Stimulated activated CD8-positive, alpha-beta memory T cell treated with anti-CD3 and anti-CD28 coated beads, Interleukin-2, amount 100 ng/mL, for 1 hour (primary cell): ENCODE results near the gene CDK19.
"Not testable (repeated sequence)": the region's sequence is repeated elsewhere in the genome, so short reads cannot be mapped to it uniquely, and the experiment has no call there.

Experiments used
- DNase-seq, 2 donors: peaks; one replicate each; pipeline ENCODE4 v3.0.0-alpha.2; 2020; ENCODE audit warnings: low read depth in 2 of 2

The CDK19 gene

GRCh38 chr6:110756817-110757216 lies 58.5 kb downstream of the CDK19 start:
- DNase-seq = no peak

- no peak for DNase-seq
Observed at GRCh38 chr6:110755411-110755834, 59.8 kb downstream of the CDK19 start.

- not testable (repeated sequence) for DNase-seq
Observed at GRCh38 chr6:110753936-110754668, 61.2 kb downstream of the CDK19 start.

GRCh38 chr6:110748453-110748852 lies 66.8 kb downstream of the CDK19 start:
- DNase-seq = no peak

- no peak for DNase-seq
Observed at GRCh38 chr6:110746680-110747079, 68.6 kb downstream of the CDK19 start.

GRCh38 chr6:110744991-110745390 lies 70.3 kb downstream of the CDK19 start:
- no peak for DNase-seq

- not testable (repeated sequence) for DNase-seq
Observed at GRCh38 chr6:110742552-110742951, 72.7 kb downstream of the CDK19 start.

GRCh38 chr6:110741517-110741916 lies 73.8 kb downstream of the CDK19 start:
- no peak for DNase-seq

- DNase-seq = no peak
Observed at GRCh38 chr6:110738899-110739365, 76.3 kb downstream of the CDK19 start.

GRCh38 chr6:110735666-110736065 lies 79.6 kb downstream of the CDK19 start:
- no peak for DNase-seq

- DNase-seq = no peak
Observed at GRCh38 chr6:110731898-110732297, 83.4 kb downstream of the CDK19 start.

- no peak for DNase-seq
Observed at GRCh38 chr6:110731196-110731595, 84.1 kb downstream of the CDK19 start.

- DNase-seq = no peak
Observed at GRCh38 chr6:110728501-110728900, 86.8 kb downstream of the CDK19 start.

- no peak for DNase-seq
Observed at GRCh38 chr6:110723017-110723416, 92.3 kb downstream of the CDK19 start.

- no peak for DNase-seq
Observed at GRCh38 chr6:110720066-110720465, 95.2 kb downstream of the CDK19 start.

GRCh38 chr6:110719601-110720000 lies 95.7 kb downstream of the CDK19 start:
- not testable (repeated sequence) for DNase-seq

GRCh38 chr6:110714143-110714542 lies 101.1 kb downstream of the CDK19 start:
- no peak for DNase-seq

GRCh38 chr6:110712238-110712637 lies 103.0 kb downstream of the CDK19 start:
- no peak for DNase-seq

GRCh38 chr6:110710115-110710514 lies 105.2 kb downstream of the CDK19 start:
- DNase-seq = no peak

- DNase-seq = no peak
Observed at GRCh38 chr6:110708295-110708950, 106.8 kb downstream of the CDK19 start.

- DNase-seq = no peak
Observed at GRCh38 chr6:110705543-110705942, 109.7 kb downstream of the CDK19 start.

GRCh38 chr6:110703906-110704594 lies 111.2 kb downstream of the CDK19 start:
- DNase-seq = no peak
